Mesendoderm (in vitro differentiated cells): ENCODE results near the gene OPN1MW2.
"Not testable (repeated sequence)": the region's sequence is repeated elsewhere in the genome, so short reads cannot be mapped to it uniquely, and the experiment has no call there.

Experiments used
- DNase-seq: peaks from one replicate; pipeline ENCODE4 v3.0.0; 2013
- H2AK5ac ChIP-seq: 2 replicates; pipeline ENCODE4 v1.6.1; 2013; ENCODE audit warnings: low read length, inconsistent platforms
- H2BK120ac ChIP-seq: 2 replicates; pipeline ENCODE4 v1.6.1; 2013; ENCODE audit warnings: low read depth, mild to moderate bottlenecking, low read length, moderate library complexity, mixed read lengths
- H2BK15ac ChIP-seq: replicated peaks from 2 replicates; pipeline ENCODE4 v1.6.1; 2013; ENCODE audit warnings: low read depth, mild to moderate bottlenecking, moderate library complexity
- H2BK5ac ChIP-seq: 2 replicates; pipeline ENCODE4 v1.6.1; 2013; ENCODE audit warnings: low read length, inconsistent platforms
- H3K18ac ChIP-seq: 2 replicates; pipeline ENCODE4 v1.6.1; 2013; ENCODE audit warnings: mild to moderate bottlenecking, low read length, mixed read lengths
- H3K23ac ChIP-seq: one replicate; pipeline ENCODE4 v1.6.1; 2013; ENCODE audit warnings: low read length
- H3K27ac ChIP-seq: 2 replicates; pipeline ENCODE4 v1.5.1; 2013; ENCODE audit warnings: low read depth, mild to moderate bottlenecking, inconsistent platforms, low read length, moderate library complexity
- H3K27me3 ChIP-seq: 2 replicates; pipeline ENCODE4 v1.6.1; 2013; ENCODE audit warnings: low read length, control low read depth, mild to moderate bottlenecking, inconsistent platforms; ENCODE audit not compliant: insufficient read depth, poor library complexity
- H3K36me3 ChIP-seq: 2 replicates; pipeline ENCODE4 v1.6.1; 2013; ENCODE audit warnings: low read length, inconsistent platforms; ENCODE audit not compliant: control insufficient read depth, insufficient read depth
- H3K4ac ChIP-seq: one replicate; pipeline ENCODE4 v1.6.1; 2013; ENCODE audit warnings: low read depth, mild to moderate bottlenecking, low read length, moderate library complexity
- H3K4me1 ChIP-seq: 2 replicates; pipeline ENCODE4 v1.6.1; 2013; ENCODE audit warnings: low read depth, low read length, inconsistent platforms; ENCODE audit not compliant: control insufficient read depth
- H3K4me2 ChIP-seq: 2 replicates; pipeline ENCODE4 v1.6.1; 2013; ENCODE audit warnings: low read length
- H3K4me3 ChIP-seq: 2 replicates; pipeline ENCODE4 v1.5.1; 2013; ENCODE audit warnings: mild to moderate bottlenecking, low read length
- H3K56ac ChIP-seq: one replicate; pipeline ENCODE4 v1.6.1; 2013; ENCODE audit warnings: low read length
- H3K79me1 ChIP-seq: 2 replicates; pipeline ENCODE4 v1.6.1; 2013; ENCODE audit warnings: low read length, inconsistent platforms
- H3K79me2 ChIP-seq: 2 replicates; pipeline ENCODE4 v1.6.1; 2013; ENCODE audit warnings: mild to moderate bottlenecking, low read length; ENCODE audit not compliant: control insufficient read depth, insufficient read depth
- H3K9ac ChIP-seq: 2 replicates; pipeline ENCODE4 v1.6.1; 2013; ENCODE audit warnings: low read length, inconsistent platforms
- H4K5ac ChIP-seq: one replicate; pipeline ENCODE4 v1.6.1; 2013; ENCODE audit warnings: low read length
- H4K8ac ChIP-seq: one replicate; pipeline ENCODE4 v1.6.1; 2013; ENCODE audit warnings: low read depth, mild to moderate bottlenecking, control low read depth, low read length, moderate library complexity
- WGBS: extraction: QIAGEN DNeasy Blood & Tissue Kit; methylation state at CpG from one replicate; pipeline ENCODE4 v1.1.7; 2013; ENCODE audit warnings: low lambda C conversion rate, missing lambda C conversion rate; ENCODE audit not compliant: insufficient coverage; ENCODE audit errors: extremely low coverage; 5-methylcytosine and 5-hydroxymethylcytosine counted together

Gene OPN1MW2

DNA sequence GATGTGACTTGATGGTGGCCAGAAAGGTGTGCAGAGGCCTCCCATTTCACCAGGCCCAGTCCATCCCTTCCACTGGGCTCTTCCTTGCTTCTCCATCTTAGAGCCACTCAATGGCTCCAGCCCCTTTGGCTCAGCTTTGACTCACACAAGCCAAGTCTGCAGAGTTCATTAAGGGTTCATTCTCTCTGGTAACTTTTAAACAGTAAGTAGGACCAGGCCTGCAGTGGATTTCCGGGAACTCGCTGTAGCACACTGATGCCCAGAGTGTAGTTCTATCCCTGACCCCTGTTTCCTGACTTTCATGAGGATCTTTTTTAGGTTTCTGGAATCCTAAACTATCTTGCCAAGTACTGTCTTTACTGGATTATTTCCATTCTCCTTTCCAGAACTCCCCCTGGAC, 25.2 kb upstream of the OPN1MW2 start:
- H2BK120ac ChIP-seq, H3K79me1 ChIP-seq, H2BK5ac ChIP-seq, H2BK15ac ChIP-seq, H3K23ac ChIP-seq, H3K27me3 ChIP-seq, H3K9ac ChIP-seq, H3K4me2 ChIP-seq, H3K18ac ChIP-seq, H3K56ac ChIP-seq, H3K4ac ChIP-seq, DNase-seq, H3K4me3 ChIP-seq, H3K36me3 ChIP-seq, H4K8ac ChIP-seq, H4K5ac ChIP-seq, H3K79me2 ChIP-seq, H3K4me1 ChIP-seq, H3K27ac ChIP-seq, H2AK5ac ChIP-seq: not testable (repeated sequence)
- WGBS = no CpG with 5 or more reads among the region's 2 CpGs

DNA sequence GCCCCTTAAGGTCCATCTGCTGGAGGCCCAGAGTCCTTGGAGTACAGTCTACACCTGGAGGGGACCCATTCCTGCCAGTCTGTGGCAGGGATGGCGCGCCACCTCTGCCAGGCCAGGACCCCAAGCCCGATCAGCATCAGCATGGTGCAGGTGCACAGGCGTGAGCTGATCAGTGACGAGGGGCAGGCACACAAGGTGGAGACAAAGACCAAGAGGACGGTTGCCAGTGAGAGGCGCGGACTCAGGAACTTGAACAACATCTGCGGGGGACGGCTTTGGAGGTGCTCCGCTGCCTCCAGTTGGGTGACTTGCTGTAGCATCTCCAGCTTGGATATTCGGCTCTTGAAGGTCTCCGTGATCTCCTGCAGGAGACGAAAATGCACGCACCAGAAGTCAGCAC, 23.1 kb upstream of the OPN1MW2 start:
- not testable (repeated sequence) for H2AK5ac ChIP-seq, H4K8ac ChIP-seq, H3K18ac ChIP-seq, H3K4me3 ChIP-seq, H3K27ac ChIP-seq, H3K4me1 ChIP-seq, H3K36me3 ChIP-seq, H4K5ac ChIP-seq, H3K4me2 ChIP-seq, H3K4ac ChIP-seq, H3K79me2 ChIP-seq, H3K56ac ChIP-seq, DNase-seq, H3K79me1 ChIP-seq, H2BK120ac ChIP-seq, H3K9ac ChIP-seq, H3K27me3 ChIP-seq, H2BK5ac ChIP-seq, H2BK15ac ChIP-seq, H3K23ac ChIP-seq
- no CpG with 5 or more reads among the region's 15 CpGs for WGBS

- no CpG with 5 or more reads among the region's 21 CpGs for WGBS
- H4K5ac ChIP-seq, H3K18ac ChIP-seq, H3K23ac ChIP-seq, H2BK120ac ChIP-seq, H2BK5ac ChIP-seq, DNase-seq, H2AK5ac ChIP-seq, H3K36me3 ChIP-seq, H3K27me3 ChIP-seq, H3K4me2 ChIP-seq, H4K8ac ChIP-seq, H3K56ac ChIP-seq, H3K9ac ChIP-seq, H3K4ac ChIP-seq, H3K4me1 ChIP-seq, H3K4me3 ChIP-seq, H3K79me2 ChIP-seq, H2BK15ac ChIP-seq, H3K79me1 ChIP-seq, H3K27ac ChIP-seq: not testable (repeated sequence)
These were observed 9.7 kb upstream of the OPN1MW2 start for GRCh38 chrX:154209670-154210418.

DNA sequence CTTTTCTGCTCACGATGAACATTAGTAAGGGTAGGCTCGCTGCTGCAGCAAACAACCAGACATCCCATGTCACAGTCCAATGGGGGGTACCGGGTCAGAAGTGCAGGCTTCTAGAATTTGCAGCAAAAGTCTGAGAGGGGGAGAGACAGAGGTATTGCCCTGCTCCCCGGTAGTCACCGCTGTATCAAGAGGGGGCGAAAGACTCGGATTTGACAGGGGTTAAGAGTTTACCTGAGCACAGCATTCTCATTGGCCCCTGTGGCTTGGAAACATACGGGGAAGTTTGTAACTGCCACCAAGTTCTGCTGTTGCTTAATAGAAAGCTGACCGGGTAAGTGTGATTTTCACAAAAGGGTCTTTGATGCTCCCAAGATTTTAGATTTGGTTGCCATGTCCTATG, 8.5 kb upstream of the OPN1MW2 start:
- not testable (repeated sequence) for H4K5ac ChIP-seq, H2BK120ac ChIP-seq, H3K4me2 ChIP-seq, H3K27ac ChIP-seq, H2BK15ac ChIP-seq, H3K79me1 ChIP-seq, H3K79me2 ChIP-seq, H3K4me1 ChIP-seq, H3K27me3 ChIP-seq, H3K56ac ChIP-seq, H4K8ac ChIP-seq, H2BK5ac ChIP-seq, H3K36me3 ChIP-seq, H3K4me3 ChIP-seq, DNase-seq, H3K23ac ChIP-seq, H3K4ac ChIP-seq, H3K18ac ChIP-seq, H2AK5ac ChIP-seq, H3K9ac ChIP-seq
- no CpG with 5 or more reads among the region's 9 CpGs for WGBS

GRCh38 chrX:154211499-154211898, 8.1 kb upstream of the OPN1MW2 start:
- not testable (repeated sequence) for H2BK5ac ChIP-seq, H3K4me1 ChIP-seq, H3K27me3 ChIP-seq, H3K23ac ChIP-seq, H3K4me2 ChIP-seq, H2BK15ac ChIP-seq, H3K79me2 ChIP-seq, H3K4ac ChIP-seq, H3K9ac ChIP-seq, H3K27ac ChIP-seq, H2BK120ac ChIP-seq, H3K79me1 ChIP-seq, H3K4me3 ChIP-seq, DNase-seq, H2AK5ac ChIP-seq, H3K18ac ChIP-seq, H4K5ac ChIP-seq, H3K36me3 ChIP-seq, H3K56ac ChIP-seq, H4K8ac ChIP-seq
- WGBS = no CpG with 5 or more reads among the region's 10 CpGs

DNA sequence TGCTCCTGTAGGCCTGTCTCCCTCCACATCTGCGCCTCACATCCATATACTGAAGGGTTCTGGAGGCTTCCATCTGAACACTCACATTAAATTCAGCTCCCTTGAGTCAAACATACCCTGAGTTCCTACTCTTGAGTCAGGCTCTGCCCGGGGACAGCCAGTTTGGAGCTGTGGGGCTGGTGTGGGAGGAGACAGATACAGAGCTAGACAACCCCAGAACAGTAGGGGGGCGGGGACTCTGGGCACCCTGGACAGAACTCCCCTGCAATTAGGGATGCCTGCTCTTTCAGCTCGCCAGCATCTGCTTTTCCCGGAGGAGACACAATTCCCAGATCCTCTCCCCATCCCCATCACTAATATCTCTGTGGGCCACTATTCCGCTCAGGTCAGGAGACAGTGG, 5.7 kb downstream of the OPN1MW2 start:
- WGBS = no CpG with 5 or more reads among the region's 6 CpGs

More for the DNA sequence above, 5.7 kb downstream of the OPN1MW2 start:
- H3K4me1 ChIP-seq, H3K27ac ChIP-seq, H2BK120ac ChIP-seq, H3K56ac ChIP-seq, H3K23ac ChIP-seq, H3K9ac ChIP-seq, H2BK5ac ChIP-seq, H3K79me1 ChIP-seq, H3K79me2 ChIP-seq, H3K18ac ChIP-seq, H4K5ac ChIP-seq, H2BK15ac ChIP-seq, H3K4me3 ChIP-seq, H3K27me3 ChIP-seq, H3K36me3 ChIP-seq, H2AK5ac ChIP-seq, H3K4ac ChIP-seq, H4K8ac ChIP-seq, DNase-seq, H3K4me2 ChIP-seq: not testable (repeated sequence)
